ENCODE results near the gene TLR8.

DNA sequence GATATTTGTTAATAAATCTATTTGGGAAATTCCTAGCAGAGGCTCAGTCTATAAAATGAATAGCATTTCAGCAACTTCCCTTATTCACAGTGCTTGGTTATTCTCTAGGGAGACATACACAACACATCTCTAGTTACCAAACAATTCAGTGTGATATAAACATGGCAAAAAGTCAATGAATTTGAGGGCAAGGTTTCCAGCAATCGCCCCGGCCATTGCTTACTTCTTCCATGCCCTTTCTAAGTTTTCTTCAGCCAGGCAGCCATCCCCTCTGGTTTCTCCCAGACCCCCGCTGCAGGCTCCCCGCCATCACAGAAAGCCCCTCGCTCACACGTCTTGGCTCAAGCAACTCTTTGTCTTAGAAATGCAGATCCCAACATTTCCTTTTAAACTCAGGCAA, 35.2 kb upstream of the TLR8 start:
- TF ChIP-seq POLR2A (IDR thresholded peaks at IDR 0.05; ENCODE audit: low read depth, low read length) (no peak), TAF1 (IDR thresholded peaks at IDR 0.05; ENCODE audit: borderline replicate concordance, low read depth, low read length) (no peak)

Measured in GM12892 (cell line).